Esophagus muscularis mucosa (tissue), 4 donors: ENCODE measurements around the gene CDH18. TPM values are rescaled to one million over a fixed set of nuclear protein-coding genes. Genes with fewer than 3 reads are reported as not detected.

Experiments
- DNase-seq: peaks from one replicate; pipeline ENCODE4 v3.0.0-alpha.2; 2017; ENCODE audit errors: extremely low spot score
- H3K27ac ChIP-seq, 4 donors: fragments of 200-600 bp; sonication (generic); replicated peaks in 1 of 4; 1 replicate in 3 of 4; 2 replicates in 1 of 4; pipeline ENCODE4 v1.5.1; 2016 to 2019; ENCODE audit warnings: mild to moderate bottlenecking in 1 of 4
- H3K27me3 ChIP-seq, 4 donors: fragments of 200-600 bp; sonication (generic); one replicate each; pipeline versions ENCODE4 v1.5.1 to v1.6.0; 2016 to 2019
- H3K36me3 ChIP-seq, 4 donors: fragments of 200-600 bp; sonication (generic); one replicate each; pipeline ENCODE4 v1.5.1; 2016 to 2019
- H3K4me1 ChIP-seq, 4 donors: fragments of 200-600 bp; sonication (generic); one replicate each; pipeline ENCODE4 v1.5.1; 2016 to 2019
- H3K4me3 ChIP-seq, 4 donors: fragments of 200-600 bp; sonication (generic); 1 replicate in 2 of 4; 2 replicates in 2 of 4; pipeline ENCODE4 v1.5.1; 2016 to 2019; ENCODE audit warnings: mild to moderate bottlenecking in 4 of 4, moderate library complexity in 1 of 4
- H3K9me3 ChIP-seq, 4 donors: fragments of 200-600 bp; sonication (generic); 1 replicate in 3 of 4; 2 replicates in 1 of 4; pipeline ENCODE4 v1.5.1; 2016 to 2019
- CTCF ChIP-seq, 3 experiments: fragments of 200-600 bp in 2 of 3; fragments of 450-650 bp in 1 of 3; sonication (generic) in 2 of 3; IDR thresholded peaks; one replicate each; pipeline ENCODE4 v1.5.1; 2017 to 2019; ENCODE audit warnings: antibody characterized with exemption in 3 of 3, mild to moderate bottlenecking in 2 of 3, moderate library complexity in 1 of 3
- EP300 ChIP-seq: sonication (generic); formaldehyde crosslinking; IDR thresholded peaks from one replicate; pipeline ENCODE4 v1.6.1; 2017; ENCODE audit warnings: antibody characterized with exemption
- POLR2A ChIP-seq: fragments of 450-650 bp; IDR thresholded peaks from one replicate; pipeline ENCODE4 v1.6.1; 2017; ENCODE audit warnings: antibody characterized with exemption, moderate library complexity, mild to moderate bottlenecking, low read depth
- POLR2AphosphoS5 ChIP-seq, 2 donors: sonication (generic); formaldehyde crosslinking; IDR thresholded peaks; one replicate each; pipeline ENCODE4 v1.6.1; 2017; ENCODE audit warnings: antibody characterized with exemption in 2 of 2
- WGBS: methylation state at CpG from one replicate; pipeline ENCODE4 v1.1.5; 2018; 5-methylcytosine and 5-hydroxymethylcytosine counted together
- intact Hi-C: fragments of 100-400 bp; cut with DNase I; formaldehyde crosslinking; loops from one replicate; pipeline ENCODE4 v1.15.1; 2023
- total RNA-seq, 4 donors: library from RNA; depleted of rRNA; stranded (reverse); fragments of >200 nt; gene quantifications; one replicate each; pipeline versions ENCODE4 v1.1.0 to v1.2.1, GENCODE V29; 2016

Gene CDH18
- total RNA-seq, 4 donors from 2014 or later, result under 0.01 to 0.65 TPM; not detected in 2

GRCh38 chr5:19577882-19578281 is 410.1 kb downstream of the CDH18 start:
- no peaks in the 10 kb centered on the region for H3K9me3 ChIP-seq
- no peaks in the 10 kb centered on the region for H3K36me3 ChIP-seq
- no peak for DNase-seq
- no peaks in the 10 kb centered on the region for H3K4me1 ChIP-seq
- H3K27ac ChIP-seq, result no peak overlapping the region
- H3K27me3 ChIP-seq, result no peaks in the 10 kb centered on the region
- 79% methylated on average over 3 of the region's 3 CpGs for WGBS
- no peak overlapping the region for H3K4me3 ChIP-seq
- intact Hi-C loops, result no loop called here
- no peak for TF ChIP-seq POLR2AphosphoS5 (IDR thresholded peaks at IDR 0.05)
- no peak for TF ChIP-seq POLR2A
- no peak for TF ChIP-seq EP300
- TF ChIP-seq CTCF (IDR thresholded peaks at IDR 0.05), result no peak

GRCh38 chr5:19568004-19568403 is 420.0 kb downstream of the CDH18 start:
- Histone ChIP-seq H3K27me3 (no peaks in the 10 kb centered on the region), H3K4me3 (no peak overlapping the region), H3K9me3 (no peaks in the 10 kb centered on the region), H3K27ac (no peak overlapping the region), H3K4me1 (no peaks in the 10 kb centered on the region), H3K36me3 (no peaks in the 10 kb centered on the region)
- no peak for TF ChIP-seq POLR2AphosphoS5 (IDR thresholded peaks at IDR 0.05)
- no peak for TF ChIP-seq EP300
- no peak for TF ChIP-seq CTCF (IDR thresholded peaks at IDR 0.05)
- no peak for TF ChIP-seq POLR2A
- intact Hi-C loops, result no loop called here
- 87% methylated on average over 2 of the region's 2 CpGs for WGBS
- DNase-seq, result no peak

GRCh38 chr5:19565466-19565865 is 422.5 kb downstream of the CDH18 start:
- no peak for TF ChIP-seq POLR2A
- TF ChIP-seq POLR2AphosphoS5 (IDR thresholded peaks at IDR 0.05), result no peak
- TF ChIP-seq EP300, result no peak
- no peak for TF ChIP-seq CTCF (IDR thresholded peaks at IDR 0.05)

GRCh38 chr5:19564036-19564435 is 424.0 kb downstream of the CDH18 start:
- Histone ChIP-seq H3K4me1 (no peaks in the 10 kb centered on the region), H3K4me3 (no peak overlapping the region), H3K9me3 (no peaks in the 10 kb centered on the region), H3K27ac (no peak overlapping the region), H3K36me3 (no peaks in the 10 kb centered on the region), H3K27me3 (no peaks in the 10 kb centered on the region)
- no peak for DNase-seq
- TF ChIP-seq POLR2AphosphoS5 (IDR thresholded peaks at IDR 0.05), result no peak
- TF ChIP-seq POLR2A, result no peak
- no peak for TF ChIP-seq EP300
- TF ChIP-seq CTCF (IDR thresholded peaks at IDR 0.05), result no peak
- 87% methylated on average over 2 of the region's 2 CpGs for WGBS
- intact Hi-C loops, result no loop called here

More at GRCh38 chr5:19565466-19565865, 422.5 kb downstream of the CDH18 start:
- WGBS, result 75% methylated on average over 1 of the region's 1 CpG
- DNase-seq, result no peak
- intact Hi-C loops, result no loop called here
- Histone ChIP-seq H3K4me1 (no peaks in the 10 kb centered on the region), H3K9me3 (no peaks in the 10 kb centered on the region), H3K36me3 (no peaks in the 10 kb centered on the region), H3K27me3 (no peaks in the 10 kb centered on the region), H3K4me3 (no peak overlapping the region), H3K27ac (no peak overlapping the region)

GRCh38 chr5:19555876-19556275 is 432.1 kb downstream of the CDH18 start:
- DNase-seq, result no peak
- intact Hi-C loops, result no loop called here
- no peak overlapping the region for H3K27ac ChIP-seq
- H3K4me3 ChIP-seq, result no peak overlapping the region
- no peaks in the 10 kb centered on the region for H3K36me3 ChIP-seq
- no peaks in the 10 kb centered on the region for H3K9me3 ChIP-seq
- no peaks in the 10 kb centered on the region for H3K27me3 ChIP-seq
- no peaks in the 10 kb centered on the region for H3K4me1 ChIP-seq
- TF ChIP-seq CTCF (IDR thresholded peaks at IDR 0.05) (no peak), EP300 (no peak), POLR2AphosphoS5 (IDR thresholded peaks at IDR 0.05) (no peak), POLR2A (no peak)
